ENCODE data around the gene RASGEF1C. TPM values are rescaled to one million over a fixed set of nuclear protein-coding genes. Genes with fewer than 3 reads are reported as not detected.

RASGEF1C gene
- total and polyA plus RNA-seq, 2 of the 13 experiments (the other 11 are each of a cell fraction or from before 2014, with no cell fraction given), result not detected

DNA sequence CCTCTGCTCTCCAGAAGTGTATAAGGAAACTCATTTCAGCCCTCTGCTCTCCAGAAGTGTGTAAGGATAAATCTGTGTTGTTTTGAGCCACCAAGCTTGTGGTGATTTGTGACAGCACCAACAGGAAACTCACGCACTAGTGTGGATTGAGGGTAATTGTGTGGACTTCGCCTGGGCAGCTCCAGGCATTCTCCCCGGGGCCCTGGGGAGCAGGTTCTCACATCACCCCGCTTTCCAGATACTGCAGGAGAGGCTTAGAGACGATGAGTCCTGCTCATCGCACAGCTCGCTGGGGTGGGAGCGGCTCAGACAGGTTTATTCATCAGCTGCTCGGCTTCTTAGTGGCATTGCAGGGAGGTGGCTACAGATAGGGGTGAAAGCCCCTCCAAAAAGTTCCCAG lies 99.1 kb downstream of the RASGEF1C start (continued):
- TF ChIP-seq, protein P1, sequence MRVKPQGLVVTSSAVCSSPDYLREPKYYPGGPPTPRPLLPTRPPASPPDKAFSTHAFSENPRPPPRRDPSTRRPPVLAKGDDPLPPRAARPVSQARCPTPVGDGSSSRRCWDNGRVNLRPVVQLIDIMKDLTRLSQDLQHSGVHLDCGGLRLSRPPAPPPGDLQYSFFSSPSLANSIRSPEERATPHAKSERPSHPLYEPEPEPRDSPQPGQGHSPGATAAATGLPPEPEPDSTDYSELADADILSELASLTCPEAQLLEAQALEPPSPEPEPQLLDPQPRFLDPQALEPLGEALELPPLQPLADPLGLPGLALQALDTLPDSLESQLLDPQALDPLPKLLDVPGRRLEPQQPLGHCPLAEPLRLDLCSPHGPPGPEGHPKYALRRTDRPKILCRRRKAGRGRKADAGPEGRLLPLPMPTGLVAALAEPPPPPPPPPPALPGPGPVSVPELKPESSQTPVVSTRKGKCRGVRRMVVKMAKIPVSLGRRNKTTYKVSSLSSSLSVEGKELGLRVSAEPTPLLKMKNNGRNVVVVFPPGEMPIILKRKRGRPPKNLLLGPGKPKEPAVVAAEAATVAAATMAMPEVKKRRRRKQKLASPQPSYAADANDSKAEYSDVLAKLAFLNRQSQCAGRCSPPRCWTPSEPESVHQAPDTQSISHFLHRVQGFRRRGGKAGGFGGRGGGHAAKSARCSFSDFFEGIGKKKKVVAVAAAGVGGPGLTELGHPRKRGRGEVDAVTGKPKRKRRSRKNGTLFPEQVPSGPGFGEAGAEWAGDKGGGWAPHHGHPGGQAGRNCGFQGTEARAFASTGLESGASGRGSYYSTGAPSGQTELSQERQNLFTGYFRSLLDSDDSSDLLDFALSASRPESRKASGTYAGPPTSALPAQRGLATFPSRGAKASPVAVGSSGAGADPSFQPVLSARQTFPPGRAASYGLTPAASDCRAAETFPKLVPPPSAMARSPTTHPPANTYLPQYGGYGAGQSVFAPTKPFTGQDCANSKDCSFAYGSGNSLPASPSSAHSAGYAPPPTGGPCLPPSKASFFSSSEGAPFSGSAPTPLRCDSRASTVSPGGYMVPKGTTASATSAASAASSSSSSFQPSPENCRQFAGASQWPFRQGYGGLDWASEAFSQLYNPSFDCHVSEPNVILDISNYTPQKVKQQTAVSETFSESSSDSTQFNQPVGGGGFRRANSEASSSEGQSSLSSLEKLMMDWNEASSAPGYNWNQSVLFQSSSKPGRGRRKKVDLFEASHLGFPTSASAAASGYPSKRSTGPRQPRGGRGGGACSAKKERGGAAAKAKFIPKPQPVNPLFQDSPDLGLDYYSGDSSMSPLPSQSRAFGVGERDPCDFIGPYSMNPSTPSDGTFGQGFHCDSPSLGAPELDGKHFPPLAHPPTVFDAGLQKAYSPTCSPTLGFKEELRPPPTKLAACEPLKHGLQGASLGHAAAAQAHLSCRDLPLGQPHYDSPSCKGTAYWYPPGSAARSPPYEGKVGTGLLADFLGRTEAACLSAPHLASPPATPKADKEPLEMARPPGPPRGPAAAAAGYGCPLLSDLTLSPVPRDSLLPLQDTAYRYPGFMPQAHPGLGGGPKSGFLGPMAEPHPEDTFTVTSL (CRISPR knock-in tag; IDR thresholded peaks at IDR 0.05; ENCODE audit: borderline replicate concordance), result no peak

DNA sequence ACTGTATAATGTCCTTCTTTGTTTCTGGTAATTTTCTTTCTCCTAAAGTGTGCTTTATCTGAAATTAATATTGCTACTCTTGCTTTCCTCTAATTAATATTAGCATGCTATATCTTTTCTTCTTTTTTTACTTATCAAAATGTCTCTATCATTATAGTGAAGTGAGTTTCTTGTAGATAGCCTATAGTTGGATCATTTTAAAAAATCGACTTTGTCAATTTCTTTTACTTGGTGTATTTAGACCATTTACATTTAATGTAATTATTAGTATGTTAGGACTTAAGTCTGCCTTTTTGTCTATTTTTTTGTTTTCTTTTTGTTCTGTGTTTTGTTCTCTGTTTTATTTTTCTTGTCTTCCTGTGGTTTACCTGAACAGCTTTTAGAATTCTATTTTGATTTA lies 102.0 kb downstream of the RASGEF1C start:
- BruUV-seq (replicated peaks), result no TSS peak
- Histone ChIP-seq H3K9me3 (ENCODE audit: low read length) (peaks cover 8% of the 10 kb centered on the region), H4K20me1 (ENCODE audit: insufficient read depth, low read length) (no peaks in the 10 kb centered on the region), H3K4me3 (replicated peaks in 1 of 3; ENCODE audit: insufficient read depth in 1 of 3, low read depth in 2 of 3, low read length in 3 of 3) (no peak overlapping the region), H2AFZ (ENCODE audit: low read length) (no peak overlapping the region), H3K4me2 (ENCODE audit: low read depth, low read length) (no peak overlapping the region), H3K79me2 (ENCODE audit: insufficient read depth, low read length) (no peaks in the 10 kb centered on the region), H3K36me3 (replicated peaks in 1 of 2; ENCODE audit: control insufficient read depth in 1 of 2, insufficient read depth in 2 of 2, low read length in 2 of 2) (no peaks in the 10 kb centered on the region), H3K9ac (ENCODE audit: insufficient read depth, low read depth, low read length) (no peak overlapping the region), H3K4me1 (ENCODE audit: insufficient read depth, low read length) (no peaks in the 10 kb centered on the region), H3K27ac (ENCODE audit: extremely low read length, insufficient read depth, low read length) (no peak overlapping the region), H3K27me3 (ENCODE audit: control insufficient read depth in 1 of 2, insufficient read depth in 2 of 2, low read length in 2 of 2) (peaks cover 2 to 32% of the 10 kb centered on the region in 2 experiments; a peak in 4 of 5 replicates)
- FAIRE-seq (no peak), ATAC-seq (no peak), DNase-seq (ENCODE audit: low spot score) (no peak)
- no peak for TF ChIP-seq PCBP2 (optimal IDR thresholded peaks at IDR 0.05; ENCODE audit: low read depth, low read length, poor library complexity, severe bottlenecking)
- TF ChIP-seq ZNF460 (CRISPR knock-in tag; IDR thresholded peaks at IDR 0.05; ENCODE audit: borderline replicate concordance), result no peak
- no peak for TF ChIP-seq RFXAP (CRISPR knock-in tag; IDR thresholded peaks at IDR 0.05; ENCODE audit: borderline replicate concordance)
- TF ChIP-seq THAP11 (CRISPR knock-in tag; IDR thresholded peaks at IDR 0.05), result no peak
- no peak for TF ChIP-seq JARID2 (CRISPR knock-in tag; IDR thresholded peaks at IDR 0.05; ENCODE audit: insufficient replicate concordance)
- TF ChIP-seq, protein P2, sequence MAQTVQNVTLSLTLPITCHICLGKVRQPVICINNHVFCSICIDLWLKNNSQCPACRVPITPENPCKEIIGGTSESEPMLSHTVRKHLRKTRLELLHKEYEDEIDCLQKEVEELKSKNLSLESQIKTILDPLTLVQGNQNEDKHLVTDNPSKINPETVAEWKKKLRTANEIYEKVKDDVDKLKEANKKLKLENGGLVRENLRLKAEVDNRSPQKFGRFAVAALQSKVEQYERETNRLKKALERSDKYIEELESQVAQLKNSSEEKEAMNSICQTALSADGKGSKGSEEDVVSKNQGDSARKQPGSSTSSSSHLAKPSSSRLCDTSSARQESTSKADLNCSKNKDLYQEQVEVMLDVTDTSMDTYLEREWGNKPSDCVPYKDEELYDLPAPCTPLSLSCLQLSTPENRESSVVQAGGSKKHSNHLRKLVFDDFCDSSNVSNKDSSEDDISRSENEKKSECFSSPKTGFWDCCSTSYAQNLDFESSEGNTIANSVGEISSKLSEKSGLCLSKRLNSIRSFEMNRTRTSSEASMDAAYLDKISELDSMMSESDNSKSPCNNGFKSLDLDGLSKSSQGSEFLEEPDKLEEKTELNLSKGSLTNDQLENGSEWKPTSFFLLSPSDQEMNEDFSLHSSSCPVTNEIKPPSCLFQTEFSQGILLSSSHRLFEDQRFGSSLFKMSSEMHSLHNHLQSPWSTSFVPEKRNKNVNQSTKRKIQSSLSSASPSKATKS (CRISPR knock-in tag; IDR thresholded peaks at IDR 0.05), result no peak
- ChIA-PET CTCF (ENCODE audit: low intra/inter-chr PET ratio, low total read pairs) (no interaction called here), POLR2A (no interaction called here)
- intact Hi-C loops (cut with micrococcal nuclease; ENCODE audit: unreplicated experiment) (no loop called here), in situ Hi-C loops (cut with HindIII; ENCODE audit: extremely low pct_ligation_motif_present, low pct_unique_long_range_greater_than_20kb) (no loop called here)
- WGBS (ENCODE audit: low lambda C conversion rate), result 2% methylated on average over 1 of the region's 1 CpG
